Measurements from ENCODE around the gene BRAF. TPM values are rescaled to one million over a fixed set of nuclear protein-coding genes. Genes with fewer than 3 reads are reported as not detected.

Gene BRAF
- total RNA-seq, 1 donor from 2014 or later: 40.2 TPM

GRCh38 chr7:140683657-140684056 lies 241.1 kb downstream of the BRAF start:
- DNase-seq: no peak
- Histone ChIP-seq H3K27ac (no peak overlapping the region), H3K27me3 (no peaks in the 10 kb centered on the region), H3K4me3 (no peak overlapping the region), H3K4me1 (no peaks in the 10 kb centered on the region), H3K9me3 (no peaks in the 10 kb centered on the region), H3K36me3 (peaks cover 32% of the 10 kb centered on the region)
- no peak for ATAC-seq
- intact Hi-C loops (cut with DNase I): no loop called here
- no peak for TF ChIP-seq CTCF (IDR thresholded peaks at IDR 0.05)

GRCh38 chr7:140681766-140682165 lies 243.0 kb downstream of the BRAF start:
- Histone ChIP-seq H3K4me3 (no peak overlapping the region), H3K27me3 (no peaks in the 10 kb centered on the region), H3K4me1 (no peaks in the 10 kb centered on the region), H3K36me3 (peaks cover 22% of the 10 kb centered on the region), H3K27ac (no peak overlapping the region), H3K9me3 (no peaks in the 10 kb centered on the region)
- intact Hi-C loops (cut with DNase I): no loop called here
- DNase-seq: no peak
- TF ChIP-seq CTCF (IDR thresholded peaks at IDR 0.05): no peak
- ATAC-seq: no peak

- no peak overlapping the region for H3K4me3 ChIP-seq
- no peak for DNase-seq
- no peaks in the 10 kb centered on the region for H3K27me3 ChIP-seq
- H3K27ac ChIP-seq: no peak overlapping the region
- no peaks in the 10 kb centered on the region for H3K9me3 ChIP-seq
- no peak for ATAC-seq
- intact Hi-C loops (cut with DNase I): no loop called here
- no peak for TF ChIP-seq CTCF (IDR thresholded peaks at IDR 0.05)
- H3K36me3 ChIP-seq: peaks cover 22% of the 10 kb centered on the region
- H3K4me1 ChIP-seq: no peaks in the 10 kb centered on the region
Observed at GRCh38 chr7:140680886-140681285, 243.8 kb downstream of the BRAF start.

- ATAC-seq: no peak
- intact Hi-C loops (cut with DNase I): no loop called here
- H3K4me3 ChIP-seq: no peak overlapping the region
- H3K36me3 ChIP-seq: peaks cover 22% of the 10 kb centered on the region
- H3K27me3 ChIP-seq: no peaks in the 10 kb centered on the region
- peaks cover 14% of the 10 kb centered on the region for H3K4me1 ChIP-seq
- no peak for TF ChIP-seq CTCF (IDR thresholded peaks at IDR 0.05)
- no peaks in the 10 kb centered on the region for H3K9me3 ChIP-seq
- no peak overlapping the region for H3K27ac ChIP-seq
- peak; percentile 30 for DNase-seq
Observed at GRCh38 chr7:140679186-140679585, 245.5 kb downstream of the BRAF start.

- ATAC-seq (no peak), DNase-seq (peak; percentile 38)
- H3K9me3 ChIP-seq: no peaks in the 10 kb centered on the region
Observed at GRCh38 chr7:140678816-140679130, 246.0 kb downstream of the BRAF start.

More at GRCh38 chr7:140678816-140679130, 246.0 kb downstream of the BRAF start:
- no peaks in the 10 kb centered on the region for H3K27me3 ChIP-seq
- H3K4me1 ChIP-seq: peaks cover 18% of the 10 kb centered on the region
- no peak overlapping the region for H3K27ac ChIP-seq
- H3K36me3 ChIP-seq: peaks cover 22% of the 10 kb centered on the region
- TF ChIP-seq CTCF (IDR thresholded peaks at IDR 0.05): no peak
- no peak overlapping the region for H3K4me3 ChIP-seq
- intact Hi-C loops (cut with DNase I): no loop called here
